Spleen (tissue), 11 donors: ENCODE measurements around the gene UBAC1. TPM values are rescaled to one million over a fixed set of nuclear protein-coding genes. Genes with fewer than 3 reads are reported as not detected.

Experiments
- DNase-seq: peaks from one replicate; pipeline ENCODE4 v3.0.0-alpha.2; 2020
- H3K27ac ChIP-seq, 8 donors: fragments of 200-600 bp; sonication (generic) in 7 of 8; 1 replicate in 4 of 8; 2 replicates in 4 of 8; pipeline versions ENCODE4 v1.5.0 to v1.8.0; 2016 to 2021; ENCODE audit warnings: inconsistent platforms in 4 of 8, mild to moderate bottlenecking in 4 of 8, moderate library complexity in 1 of 8
- H3K27me3 ChIP-seq, 7 donors: fragments of 200-600 bp; sonication (generic) in 6 of 7; replicated peaks in 1 of 7; 1 replicate in 4 of 7; 2 replicates in 3 of 7; pipeline versions ENCODE4 v1.5.0 to v1.8.0; 2016 to 2021; ENCODE audit warnings: inconsistent platforms in 3 of 7, mild to moderate bottlenecking in 1 of 7
- H3K36me3 ChIP-seq, 6 donors: fragments of 200-600 bp; sonication (generic) in 5 of 6; 1 replicate in 4 of 6; 2 replicates in 2 of 6; pipeline versions ENCODE4 v1.5.0 to v1.8.0; 2016 to 2021; ENCODE audit warnings: inconsistent platforms in 2 of 6
- H3K4me1 ChIP-seq, 6 donors: fragments of 200-600 bp; sonication (generic) in 5 of 6; 1 replicate in 3 of 6; 2 replicates in 3 of 6; pipeline versions ENCODE4 v1.5.0 to v1.8.0; 2016 to 2021; ENCODE audit warnings: inconsistent platforms in 3 of 6
- H3K4me3 ChIP-seq, 8 donors: fragments of 200-600 bp; sonication (generic) in 7 of 8; 1 replicate in 4 of 8; 2 replicates in 4 of 8; pipeline versions ENCODE4 v1.5.0 to v1.8.0; 2016 to 2021; ENCODE audit warnings: inconsistent platforms in 4 of 8, mild to moderate bottlenecking in 4 of 8, moderate library complexity in 2 of 8
- H3K9me3 ChIP-seq, 8 donors: fragments of 200-600 bp; sonication (generic) in 7 of 8; 1 replicate in 4 of 8; 2 replicates in 4 of 8; pipeline versions ENCODE4 v1.5.0 to v1.8.0; 2016 to 2021; ENCODE audit warnings: inconsistent platforms in 4 of 8
- POLR2A ChIP-seq, 3 donors: fragments of 450-650 bp; IDR thresholded peaks; one replicate each; pipeline ENCODE4 v1.5.1; 2017; ENCODE audit warnings: antibody characterized with exemption in 3 of 3, mild to moderate bottlenecking in 1 of 3
- POLR2AphosphoS5 ChIP-seq, 3 donors: sonication (generic); formaldehyde crosslinking; IDR thresholded peaks; one replicate each; pipeline ENCODE4 v1.5.1; 2017; ENCODE audit warnings: antibody characterized with exemption in 3 of 3
- WGBS, 5 donors: extraction: QIAGEN DNeasy Blood & Tissue Kit in 3 of 5; methylation state at CpG; one replicate each; pipeline versions ENCODE4 v1.1.5 to v1.1.7; 2013 to 2018; 5-methylcytosine and 5-hydroxymethylcytosine counted together
- intact Hi-C: fragments of 100-400 bp; cut with DNase I; formaldehyde crosslinking; loops from one replicate; pipeline ENCODE4 v1.15.0; 2023; ENCODE audit warnings: low total_unique reads
- polyA plus RNA-seq, 3 donors: library from polyadenylated mRNA; stranded (reverse); fragments of 200-250 nt; gene quantifications; one replicate each; pipeline ENCODE4 v1.2.1, GENCODE V29; 2013
- total RNA-seq, 7 donors: library from RNA; depleted of rRNA in 3 of 7; stranded (reverse); fragments of >200 nt in 3 of 7; fragmentation: NEBNext Ultra II Directional in 4 of 7; extraction: Animal tissue kit (Norgen Biotek cat#: 25700) in 4 of 7; gene quantifications; one replicate each; pipeline versions ENCODE4 v1.1.0 to v1.2.1, GENCODE V29; 2016 to 2021
- TF ChIP-seq, protein P1 (sequence below), 11 experiments: fragments of 200-600 bp in 7 of 11; fragments of 450-650 bp in 4 of 11; sonication (generic) in 4 of 11; IDR thresholded peaks in 8 of 11; conservative IDR thresholded peaks in 3 of 11; 1 replicate in 7 of 11; 2 replicates in 4 of 11; pipeline versions ENCODE4 v1.4.0 to v1.8.0; 2016 to 2021; ENCODE audit warnings: antibody characterized with exemption in 11 of 11, inconsistent platforms in 4 of 11, mild to moderate bottlenecking in 1 of 11
- donor health status: healthy with polysubstance abuse.
- donor health status: DM: no; HTN: no; CAD: no; lungs with moderate emphysema.
- donor health status: DM: no; HTN: no; CAD: no.
- donor health status: Bipolar disorder and iron deficiency.
- donor health status: healthy.
- donor health status: DM: no; HTN: no; CAD: no.
- donor health status: DM: yes; HTN: yes; CAD: no.

Gene UBAC1
- total and polyA plus RNA-seq, 10 donors, result 28.0 to 45.8 (median 34.5) TPM

- 86 to 94% (median 88%) methylated on average over 9 to 16 of the region's 16 CpGs for WGBS, 5 donors
- H3K36me3 ChIP-seq, result peaks cover 0 to 71% (median 11%) of the 10 kb centered on the region in 6 donors
- peak overlapping the region in 5 of 8 donors; percentile 69 to 87 (median 80) for H3K27ac ChIP-seq
- no peaks in the 10 kb centered on the region for H3K9me3 ChIP-seq
- H3K4me3 ChIP-seq, result no peak overlapping the region
- peak; percentile 56 for DNase-seq
- TF ChIP-seq, protein P1, sequence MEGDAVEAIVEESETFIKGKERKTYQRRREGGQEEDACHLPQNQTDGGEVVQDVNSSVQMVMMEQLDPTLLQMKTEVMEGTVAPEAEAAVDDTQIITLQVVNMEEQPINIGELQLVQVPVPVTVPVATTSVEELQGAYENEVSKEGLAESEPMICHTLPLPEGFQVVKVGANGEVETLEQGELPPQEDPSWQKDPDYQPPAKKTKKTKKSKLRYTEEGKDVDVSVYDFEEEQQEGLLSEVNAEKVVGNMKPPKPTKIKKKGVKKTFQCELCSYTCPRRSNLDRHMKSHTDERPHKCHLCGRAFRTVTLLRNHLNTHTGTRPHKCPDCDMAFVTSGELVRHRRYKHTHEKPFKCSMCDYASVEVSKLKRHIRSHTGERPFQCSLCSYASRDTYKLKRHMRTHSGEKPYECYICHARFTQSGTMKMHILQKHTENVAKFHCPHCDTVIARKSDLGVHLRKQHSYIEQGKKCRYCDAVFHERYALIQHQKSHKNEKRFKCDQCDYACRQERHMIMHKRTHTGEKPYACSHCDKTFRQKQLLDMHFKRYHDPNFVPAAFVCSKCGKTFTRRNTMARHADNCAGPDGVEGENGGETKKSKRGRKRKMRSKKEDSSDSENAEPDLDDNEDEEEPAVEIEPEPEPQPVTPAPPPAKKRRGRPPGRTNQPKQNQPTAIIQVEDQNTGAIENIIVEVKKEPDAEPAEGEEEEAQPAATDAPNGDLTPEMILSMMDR (IDR thresholded peaks at IDR 0.05 in 8 of 11, conservative IDR thresholded peaks at IDR 0.05 in 3 of 11), result no peak
- TF ChIP-seq POLR2AphosphoS5 (IDR thresholded peaks at IDR 0.05), result peak in 1 of 3 donors; percentile 5
- intact Hi-C loops, result no loop called here
- H3K4me1 ChIP-seq, result peaks cover 5 to 95% (median 46%) of the 10 kb centered on the region in 6 donors
- H3K27me3 ChIP-seq, result no peaks in the 10 kb centered on the region
Observed at GRCh38 chr9:136009516-136009915, 48.3 kb upstream of the UBAC1 start.

- Histone ChIP-seq H3K36me3 (peaks cover 0 to 62% (median 11%) of the 10 kb centered on the region in 6 donors), H3K4me1 (peaks cover 5 to 94% (median 47%) of the 10 kb centered on the region in 6 donors), H3K27ac (peak overlapping the region in 6 of 8 donors; percentile 9 to 87 (median 71)), H3K9me3 (no peaks in the 10 kb centered on the region), H3K27me3 (no peaks in the 10 kb centered on the region), H3K4me3 (no peak overlapping the region)
- DNase-seq, result no peak
- WGBS, 5 donors, result 76 to 87% (median 85%) methylated on average over 21 of the region's 21 CpGs
- TF ChIP-seq POLR2AphosphoS5 (IDR thresholded peaks at IDR 0.05), result no peak
- no peak for TF ChIP-seq POLR2A (IDR thresholded peaks at IDR 0.05)
- TF ChIP-seq, protein P1 (IDR thresholded peaks at IDR 0.05 in 8 of 11, conservative IDR thresholded peaks at IDR 0.05 in 3 of 11), result no peak
- intact Hi-C loops, result no loop called here
Observed at GRCh38 chr9:136008693-136008997, 47.5 kb upstream of the UBAC1 start.

DNA sequence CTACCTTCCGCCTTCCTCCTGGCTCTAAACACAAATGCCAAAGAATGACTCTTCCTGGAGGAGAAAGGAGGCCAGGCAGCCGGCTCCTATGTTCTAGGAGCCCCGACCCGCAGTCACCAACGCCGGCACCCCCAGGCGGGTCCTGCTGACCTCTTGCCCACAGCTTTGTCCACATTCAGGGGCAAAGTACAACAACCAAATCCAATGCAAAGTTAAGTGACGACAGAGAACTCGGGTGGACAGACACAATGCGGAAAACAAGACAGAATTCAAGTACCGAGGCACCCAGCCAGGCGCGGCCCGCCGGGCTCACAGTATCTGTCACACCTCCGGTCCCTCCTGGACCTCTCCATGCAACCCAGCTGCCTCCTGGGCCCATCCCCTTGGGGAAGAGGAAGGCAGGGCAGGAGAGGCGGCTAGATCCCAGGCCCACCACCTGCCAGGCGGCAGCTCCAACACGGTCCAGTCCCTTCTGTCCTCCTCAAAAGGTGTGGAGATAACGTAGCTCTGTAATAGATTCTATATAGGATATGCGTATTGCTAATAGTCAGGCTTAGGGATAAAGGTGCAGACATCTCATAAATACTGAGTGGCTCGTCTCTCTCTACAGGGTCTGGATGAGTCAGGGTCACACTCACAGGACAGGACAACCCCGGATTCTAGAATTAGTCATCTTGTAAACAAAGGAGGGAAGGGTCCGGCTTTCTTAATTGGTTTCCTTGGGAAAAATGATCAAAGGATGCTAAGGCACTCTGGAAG is 46.9 kb upstream of the UBAC1 start:
- TF ChIP-seq POLR2AphosphoS5 (IDR thresholded peaks at IDR 0.05) (peak in 1 of 3 donors; percentile 25), POLR2A (IDR thresholded peaks at IDR 0.05) (no peak)
- H3K27ac ChIP-seq, result peak overlapping the region in 7 of 8 donors; percentile 9 to 87 (median 70)
- no peak overlapping the region for H3K4me3 ChIP-seq
- H3K36me3 ChIP-seq, result peaks cover 0 to 57% (median 9%) of the 10 kb centered on the region in 6 donors
- H3K27me3 ChIP-seq, result no peaks in the 10 kb centered on the region
- intact Hi-C loops, result no loop called here
- H3K9me3 ChIP-seq, result no peaks in the 10 kb centered on the region
- H3K4me1 ChIP-seq, result peaks cover 7 to 94% (median 47%) of the 10 kb centered on the region in 6 donors
- no peak for DNase-seq
- 62 to 94% (median 73%) methylated on average over 24 of the region's 24 CpGs for WGBS, 5 donors

GRCh38 chr9:136007276-136007933 is 46.2 kb upstream of the UBAC1 start:
- peak overlapping the region in 7 of 8 donors; percentile 9 to 87 (median 70) for H3K27ac ChIP-seq
- 52 to 87% (median 82%) methylated on average over 34 to 36 of the region's 36 CpGs for WGBS, 5 donors
- no peaks in the 10 kb centered on the region for H3K27me3 ChIP-seq
- peaks cover 0 to 50% (median 8%) of the 10 kb centered on the region in 6 donors for H3K36me3 ChIP-seq
- TF ChIP-seq, protein P1 (IDR thresholded peaks at IDR 0.05 in 8 of 11, conservative IDR thresholded peaks at IDR 0.05 in 3 of 11), result no peak
- TF ChIP-seq POLR2AphosphoS5 (IDR thresholded peaks at IDR 0.05) (peak in 2 of 3 donors; percentile 6 to 34), POLR2A (IDR thresholded peaks at IDR 0.05) (no peak)
- intact Hi-C loops, result no loop called here
- no peaks in the 10 kb centered on the region for H3K9me3 ChIP-seq
- no peak overlapping the region for H3K4me3 ChIP-seq
- peaks cover 2 to 94% (median 43%) of the 10 kb centered on the region in 6 donors for H3K4me1 ChIP-seq
- no peak for DNase-seq
